HUES64 (cell line): ENCODE results near the gene COL20A1.

Experiments
- H3K27ac ChIP-seq: 2 replicates; pipeline ENCODE4 v1.7.0; 2013; ENCODE audit warnings: low read depth, low read length, inconsistent platforms
- H3K27me3 ChIP-seq: 2 replicates; pipeline ENCODE4 v1.6.1; 2013; ENCODE audit warnings: mild to moderate bottlenecking, low read length; ENCODE audit not compliant: insufficient read depth
- H3K36me3 ChIP-seq: 2 replicates; pipeline ENCODE4 v1.6.1; 2013; ENCODE audit warnings: mild to moderate bottlenecking, low read length; ENCODE audit not compliant: insufficient read depth
- H3K4me1 ChIP-seq: 2 replicates; pipeline ENCODE4 v1.6.1; 2013; ENCODE audit warnings: mild to moderate bottlenecking, low read length, moderate library complexity; ENCODE audit not compliant: insufficient read depth
- H3K4me3 ChIP-seq: 2 replicates; pipeline ENCODE4 v1.5.1; 2013; ENCODE audit warnings: mild to moderate bottlenecking, low read length, moderate library complexity
- H3K9ac ChIP-seq: 2 replicates; pipeline ENCODE4 v1.6.1; 2013; ENCODE audit warnings: mild to moderate bottlenecking, low read depth, low read length
- H3K9me3 ChIP-seq: 2 replicates; pipeline ENCODE4 v1.6.1; 2013; ENCODE audit warnings: low read depth, low read length; ENCODE audit not compliant: insufficient read depth
- WGBS: fragments of 150-250, 120-280 bp; methylation state at CpG from one replicate; pipeline ENCODE4 v1.1.7; 2013; ENCODE audit warnings: missing lambda C conversion rate; 5-methylcytosine and 5-hydroxymethylcytosine counted together

Gene COL20A1

DNA sequence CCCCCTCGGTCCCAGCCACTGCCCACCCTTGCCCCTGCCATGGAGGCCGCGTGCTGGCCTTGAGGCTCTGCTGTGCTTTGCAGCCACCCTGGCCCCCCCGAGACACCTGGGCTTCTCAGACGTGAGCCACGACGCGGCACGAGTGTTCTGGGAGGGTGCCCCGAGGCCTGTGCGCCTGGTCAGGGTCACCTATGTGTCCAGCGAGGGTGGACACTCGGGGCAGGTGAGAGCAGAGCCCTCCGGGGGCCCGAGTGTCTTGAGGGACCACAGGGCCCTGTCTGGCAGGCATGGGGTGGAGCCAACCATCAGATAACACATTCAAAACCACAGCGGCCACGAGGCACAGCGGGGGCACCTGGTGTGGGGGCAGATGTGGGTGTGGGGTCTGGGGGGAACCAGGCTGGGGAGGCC, 18.9 kb downstream of the COL20A1 start:
- no peaks in the 10 kb centered on the region for H3K27me3 ChIP-seq
- H3K36me3 ChIP-seq: no peaks in the 10 kb centered on the region
- 91% methylated on average over 17 of the region's 18 CpGs for WGBS
- no peaks in the 10 kb centered on the region for H3K4me1 ChIP-seq
- H3K4me3 ChIP-seq: no peak overlapping the region
- H3K9ac ChIP-seq: no peak overlapping the region
- H3K9me3 ChIP-seq: no peaks in the 10 kb centered on the region
- no peak overlapping the region for H3K27ac ChIP-seq

DNA sequence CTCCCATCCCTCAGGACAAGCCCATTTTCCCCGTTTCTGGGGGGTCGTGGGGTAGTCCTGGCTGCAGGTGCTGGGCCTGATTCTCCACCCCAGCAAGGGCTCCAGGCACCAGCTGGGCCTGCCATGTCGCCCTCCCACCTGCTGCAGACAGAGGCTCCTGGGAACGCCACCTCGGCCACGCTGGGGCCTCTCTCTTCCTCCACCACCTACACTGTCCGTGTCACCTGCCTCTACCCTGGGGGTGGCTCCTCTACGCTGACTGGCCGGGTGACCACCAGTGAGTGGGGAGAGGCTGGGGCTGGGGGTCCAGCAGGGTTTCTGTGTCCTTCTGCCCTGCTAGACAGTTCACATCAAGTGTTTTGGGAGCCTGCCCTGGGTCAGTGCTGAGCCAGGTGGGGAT, 19.3 kb downstream of the COL20A1 start:
- Histone ChIP-seq H3K9me3 (no peaks in the 10 kb centered on the region), H3K36me3 (no peaks in the 10 kb centered on the region), H3K4me3 (no peak overlapping the region), H3K9ac (no peak overlapping the region), H3K27me3 (no peaks in the 10 kb centered on the region), H3K27ac (no peak overlapping the region), H3K4me1 (no peaks in the 10 kb centered on the region)
- 95% methylated on average over 9 of the region's 9 CpGs for WGBS

- H3K36me3 ChIP-seq: no peaks in the 10 kb centered on the region
- no peak overlapping the region for H3K9ac ChIP-seq
- H3K4me3 ChIP-seq: no peak overlapping the region
- H3K9me3 ChIP-seq: no peaks in the 10 kb centered on the region
- H3K27ac ChIP-seq: no peak overlapping the region
- H3K4me1 ChIP-seq: no peaks in the 10 kb centered on the region
- no peaks in the 10 kb centered on the region for H3K27me3 ChIP-seq
- 90% methylated on average over 22 of the region's 22 CpGs for WGBS
Observed at GRCh38 chr20:63312690-63313348, 19.8 kb downstream of the COL20A1 start.

- Histone ChIP-seq H3K27me3 (no peaks in the 10 kb centered on the region), H3K4me3 (no peak overlapping the region), H3K9ac (no peak overlapping the region), H3K9me3 (no peaks in the 10 kb centered on the region), H3K36me3 (no peaks in the 10 kb centered on the region), H3K27ac (no peak overlapping the region), H3K4me1 (no peaks in the 10 kb centered on the region)
- WGBS: 88% methylated on average over 25 of the region's 25 CpGs
Observed at GRCh38 chr20:63313349-63314014, 20.5 kb downstream of the COL20A1 start.

DNA sequence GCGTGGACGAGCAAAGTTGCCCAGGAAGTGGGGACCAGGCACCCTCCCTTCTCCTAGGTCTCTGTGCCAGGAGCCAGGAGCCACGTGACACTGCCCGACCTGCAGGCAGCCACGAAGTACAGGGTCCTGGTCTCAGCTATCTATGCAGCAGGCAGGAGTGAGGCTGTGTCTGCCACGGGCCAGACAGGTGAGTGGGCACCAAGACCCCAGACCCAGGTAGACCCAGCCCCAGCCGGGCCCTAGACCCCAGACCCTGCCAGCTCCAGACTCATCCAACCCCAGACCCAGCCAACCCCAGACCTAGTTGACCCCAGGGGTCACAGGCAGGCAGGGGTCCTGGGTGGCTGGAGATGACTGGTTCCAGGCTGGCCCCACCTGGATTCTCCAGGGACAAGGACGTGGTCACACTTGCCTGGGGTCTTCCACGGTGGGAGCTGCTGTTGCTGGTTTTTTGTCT, 21.1 kb downstream of the COL20A1 start:
- Histone ChIP-seq H3K4me3 (no peak overlapping the region), H3K9me3 (no peaks in the 10 kb centered on the region), H3K36me3 (no peaks in the 10 kb centered on the region), H3K4me1 (no peaks in the 10 kb centered on the region), H3K9ac (no peak overlapping the region), H3K27me3 (no peaks in the 10 kb centered on the region), H3K27ac (no peak overlapping the region)
- WGBS: 87% methylated on average over 9 of the region's 9 CpGs

- H3K27me3 ChIP-seq: no peaks in the 10 kb centered on the region
- H3K4me3 ChIP-seq: no peak overlapping the region
- no peaks in the 10 kb centered on the region for H3K36me3 ChIP-seq
- WGBS: 90% methylated on average over 21 of the region's 21 CpGs
- H3K9me3 ChIP-seq: no peaks in the 10 kb centered on the region
- H3K9ac ChIP-seq: no peak overlapping the region
- H3K4me1 ChIP-seq: no peaks in the 10 kb centered on the region
- H3K27ac ChIP-seq: no peak overlapping the region
Observed at GRCh38 chr20:63314566-63315239, 21.7 kb downstream of the COL20A1 start.

- Histone ChIP-seq H3K9ac (no peak overlapping the region), H3K36me3 (no peaks in the 10 kb centered on the region), H3K4me3 (no peak overlapping the region), H3K27ac (no peak overlapping the region), H3K9me3 (no peaks in the 10 kb centered on the region), H3K4me1 (no peaks in the 10 kb centered on the region), H3K27me3 (no peaks in the 10 kb centered on the region)
- 83% methylated on average over 15 of the region's 15 CpGs for WGBS
Observed at GRCh38 chr20:63315240-63315689, 22.3 kb downstream of the COL20A1 start.

DNA sequence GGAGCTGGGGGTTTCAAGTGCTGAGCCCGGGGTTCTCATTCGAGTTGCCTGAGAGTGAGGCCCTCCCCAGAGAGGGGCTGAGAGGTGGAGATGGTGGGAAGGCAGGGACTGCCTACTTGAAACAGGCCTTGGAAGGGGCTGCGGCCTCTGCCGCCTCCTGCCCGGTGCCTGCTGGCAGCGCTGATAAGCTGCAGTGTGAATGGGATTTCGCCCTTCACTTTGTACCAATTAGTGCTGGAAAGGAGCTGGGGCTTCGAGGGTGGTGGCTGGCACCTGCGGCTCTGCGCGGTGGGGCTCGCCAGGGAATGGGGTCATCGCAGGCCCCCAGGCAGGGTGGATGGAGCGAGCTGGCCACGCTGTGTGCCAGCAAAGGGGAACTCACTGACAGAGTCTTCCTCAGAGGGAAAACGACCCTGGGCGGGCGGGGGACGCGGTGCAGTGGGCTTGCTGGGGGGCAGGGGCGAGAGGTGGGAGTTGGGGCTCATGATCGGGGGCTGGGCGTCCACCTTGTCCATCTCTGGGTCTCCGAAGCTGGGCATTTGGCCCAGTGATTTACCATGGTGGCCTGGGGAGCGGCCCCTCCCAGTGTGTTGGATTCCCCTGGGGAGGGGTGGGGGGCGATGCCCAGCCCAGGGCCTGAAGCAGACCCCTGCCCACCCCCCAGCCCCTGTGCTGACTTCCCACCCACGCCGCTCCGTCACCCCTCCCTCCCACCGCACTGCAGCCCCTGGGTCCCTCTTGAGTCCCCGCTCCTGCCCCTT, 22.9 kb downstream of the COL20A1 start:
- no peak overlapping the region for H3K9ac ChIP-seq
- H3K9me3 ChIP-seq: no peaks in the 10 kb centered on the region
- H3K4me3 ChIP-seq: no peak overlapping the region
- H3K36me3 ChIP-seq: no peaks in the 10 kb centered on the region
- 91% methylated on average over 31 of the region's 31 CpGs for WGBS
- no peaks in the 10 kb centered on the region for H3K27me3 ChIP-seq
- H3K4me1 ChIP-seq: no peaks in the 10 kb centered on the region
- no peak overlapping the region for H3K27ac ChIP-seq

DNA sequence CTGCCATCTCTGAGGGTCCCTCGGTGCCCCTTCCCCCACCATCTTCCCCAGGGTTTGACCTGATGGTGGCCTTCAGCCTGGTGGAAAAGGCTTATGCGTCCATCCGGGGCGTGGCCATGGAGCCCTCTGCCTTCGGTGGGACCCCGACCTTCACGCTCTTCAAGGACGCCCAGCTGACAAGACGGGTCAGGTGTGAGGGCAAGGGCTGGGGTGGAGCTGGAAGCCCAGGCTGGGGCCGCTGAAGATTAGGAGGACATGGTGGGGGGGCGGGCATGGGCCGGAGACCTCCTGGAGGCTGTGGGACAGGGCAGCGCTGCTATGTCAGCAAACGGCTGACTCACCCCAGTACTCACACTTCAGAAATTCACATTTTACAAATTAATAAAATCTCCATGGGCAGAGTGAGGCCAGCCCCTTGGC, 23.5 kb downstream of the COL20A1 start:
- H3K9ac ChIP-seq: no peak overlapping the region
- no peaks in the 10 kb centered on the region for H3K4me1 ChIP-seq
- H3K27ac ChIP-seq: no peak overlapping the region
- H3K27me3 ChIP-seq: no peaks in the 10 kb centered on the region
- H3K36me3 ChIP-seq: no peaks in the 10 kb centered on the region
- H3K9me3 ChIP-seq: no peaks in the 10 kb centered on the region
- WGBS: 89% methylated on average over 14 of the region's 14 CpGs
- no peak overlapping the region for H3K4me3 ChIP-seq

GRCh38 chr20:63317061-63317460, 24.1 kb downstream of the COL20A1 start:
- Histone ChIP-seq H3K4me3 (no peak overlapping the region), H3K9me3 (no peaks in the 10 kb centered on the region), H3K4me1 (no peaks in the 10 kb centered on the region), H3K9ac (no peak overlapping the region), H3K27me3 (no peaks in the 10 kb centered on the region), H3K36me3 (no peaks in the 10 kb centered on the region), H3K27ac (no peak overlapping the region)
- WGBS: 86% methylated on average over 5 of the region's 6 CpGs
